HG03442 (cell line): Measurements from ENCODE around the gene XXYLT1.
A peak's percentile ranks its signal among the peaks of the same experiment; 100 is the strongest.

Experiments
- ATAC-seq: cut with Tn5 transposase; IDR thresholded peaks from one replicate; pipeline ENCODE4 v1.9.1; 2021; ENCODE audit warnings: mild to moderate bottlenecking, moderate library complexity; ENCODE audit not compliant: unreplicated experiment

Gene XXYLT1

GRCh38 chr3:195209847-195210265 lies 61.1 kb downstream of the XXYLT1 start:
- ATAC-seq, result no peak

GRCh38 chr3:195209083-195209846 lies 61.7 kb downstream of the XXYLT1 start:
- ATAC-seq, result no peak

- ATAC-seq, result no peak
These were observed 62.3 kb downstream of the XXYLT1 start for GRCh38 chr3:195208631-195209030.

- peak; percentile 87 for ATAC-seq
These were observed 62.8 kb downstream of the XXYLT1 start for GRCh38 chr3:195208183-195208582.

DNA sequence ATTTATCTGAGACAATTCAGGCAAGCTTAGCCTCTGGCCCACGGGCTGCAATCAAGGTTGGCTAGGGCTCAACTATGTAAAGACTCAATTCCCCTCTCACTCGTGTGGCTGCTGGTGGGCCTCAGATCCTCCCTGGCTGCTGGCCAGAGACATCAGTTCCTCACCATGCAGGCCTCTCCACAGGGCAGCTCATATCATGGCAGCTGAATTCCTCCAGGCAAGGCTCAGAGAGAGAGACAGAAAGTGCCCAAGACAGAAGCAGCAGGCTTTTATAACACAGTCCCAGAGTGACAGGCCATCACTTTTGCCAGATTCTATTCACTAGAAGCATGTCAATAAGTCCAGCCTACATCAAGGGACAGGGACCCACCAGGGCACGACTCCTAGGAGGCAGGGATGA lies 63.2 kb downstream of the XXYLT1 start:
- peak; percentile 17 for ATAC-seq

DNA sequence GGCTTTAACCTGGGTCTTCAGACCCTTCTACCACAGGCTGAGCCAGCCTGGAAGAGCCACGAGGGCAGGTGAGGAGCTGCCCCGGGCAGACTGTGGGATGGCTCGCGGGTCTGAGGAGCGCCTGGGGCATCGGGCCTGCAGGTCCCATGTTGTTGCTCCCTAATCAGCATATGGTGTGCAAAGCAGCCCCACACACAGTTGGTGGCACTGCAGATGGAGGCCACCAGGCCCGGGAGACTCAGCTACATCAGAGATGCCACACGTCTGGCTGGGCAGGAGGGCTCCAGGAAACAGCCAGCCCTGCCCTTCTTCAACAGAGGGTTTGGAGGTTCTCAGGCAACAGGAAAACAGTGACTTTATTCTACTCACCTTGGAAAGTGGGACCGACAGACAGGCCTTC lies 63.9 kb downstream of the XXYLT1 start:
- no peak for ATAC-seq

DNA sequence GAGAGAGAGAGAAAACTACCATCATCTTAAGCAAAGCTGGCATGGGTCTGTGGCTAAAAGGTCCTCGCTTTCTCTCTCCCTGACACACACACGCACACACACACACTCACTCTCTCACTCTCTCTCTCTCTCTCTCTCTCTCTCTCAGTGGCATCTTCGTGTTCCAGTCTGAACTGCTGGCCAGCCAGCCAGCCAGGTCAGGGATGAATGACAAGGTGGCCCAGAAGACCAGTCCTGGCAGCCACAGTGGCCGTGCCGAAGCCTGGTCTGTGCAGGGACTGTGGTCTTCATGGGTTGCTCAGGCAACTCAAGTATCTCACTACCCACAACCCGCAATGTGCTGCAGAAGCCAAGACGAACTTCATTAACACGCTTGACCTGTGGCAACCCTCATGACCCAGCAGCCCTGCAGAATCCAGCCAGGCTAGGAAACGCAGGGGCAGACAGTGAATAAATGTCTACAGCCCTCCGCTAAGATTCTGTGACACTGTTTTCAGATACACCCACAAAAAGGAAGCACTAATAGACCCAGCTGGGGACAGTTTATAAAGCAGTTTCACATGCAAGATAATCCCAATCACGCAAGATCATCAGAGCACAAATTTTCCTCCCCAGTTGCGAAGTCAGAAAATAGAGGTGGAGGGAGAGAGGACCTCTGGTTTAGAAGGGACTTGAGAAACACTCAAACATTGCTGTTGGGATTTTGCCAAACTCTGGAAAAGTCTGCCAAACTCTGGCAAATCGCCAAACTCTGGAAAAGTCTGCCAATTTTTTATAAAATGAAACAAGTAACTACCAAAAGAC lies 66.4 kb downstream of the XXYLT1 start:
- ATAC-seq, result no peak

GRCh38 chr3:195203606-195204005 lies 67.4 kb downstream of the XXYLT1 start:
- ATAC-seq, result no peak

DNA sequence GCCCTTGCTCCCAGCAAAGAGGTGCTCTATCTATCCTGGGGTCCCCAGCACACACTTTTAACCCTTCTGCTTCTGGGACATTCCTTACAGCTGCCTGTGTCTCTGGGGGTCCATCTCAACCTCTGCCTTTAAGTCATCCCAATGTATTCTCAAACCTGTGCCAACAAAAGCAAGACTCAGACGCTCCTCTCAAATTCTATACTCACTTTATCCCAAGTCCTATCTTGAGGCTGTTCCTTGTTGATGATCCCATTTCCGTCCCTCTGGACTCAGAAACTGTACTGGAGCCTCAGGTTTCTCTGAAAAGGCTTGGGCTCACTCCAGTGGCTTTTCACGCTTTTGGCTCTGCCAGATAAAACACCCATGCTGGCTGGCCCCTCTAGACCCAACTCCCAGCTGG lies 69.7 kb downstream of the XXYLT1 start:
- no peak for ATAC-seq

DNA sequence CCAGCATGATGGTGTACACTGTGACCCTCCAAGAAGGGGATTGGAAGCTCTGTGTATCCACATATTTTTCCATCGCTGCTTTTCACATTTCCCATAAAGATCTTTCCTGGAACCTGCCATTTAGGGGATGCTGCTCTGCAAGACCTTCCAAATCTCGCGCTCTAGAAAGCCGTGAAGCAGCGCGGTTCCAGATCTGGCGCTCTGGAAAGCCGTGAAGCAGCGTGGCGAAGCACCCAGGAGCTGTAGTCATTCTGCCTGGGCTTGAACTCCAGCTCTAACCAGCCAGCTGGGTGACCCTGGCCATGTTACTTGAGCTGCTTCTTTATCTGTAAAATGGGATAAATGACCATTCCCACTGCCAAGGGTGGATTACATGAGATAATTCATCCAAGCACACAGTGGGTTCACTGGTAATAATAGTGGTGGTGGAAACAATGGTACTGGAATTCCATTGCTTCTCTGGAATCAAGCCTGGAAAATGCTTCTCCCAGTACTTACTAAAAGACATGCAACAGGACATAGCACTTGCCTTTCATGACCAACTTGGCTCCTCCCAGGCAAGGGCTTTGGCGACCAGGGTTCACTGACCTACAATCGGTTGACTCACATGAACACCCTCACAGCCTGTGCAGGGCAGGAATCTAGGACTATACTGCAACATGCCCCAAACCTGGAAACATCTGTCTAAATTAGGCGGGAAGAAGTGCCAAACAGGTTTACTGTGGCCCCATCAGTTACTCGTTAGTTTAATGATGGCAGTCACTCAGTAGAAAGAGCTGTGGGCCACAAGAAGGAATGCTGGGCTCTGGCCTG lies 70.7 kb downstream of the XXYLT1 start:
- no peak for ATAC-seq

DNA sequence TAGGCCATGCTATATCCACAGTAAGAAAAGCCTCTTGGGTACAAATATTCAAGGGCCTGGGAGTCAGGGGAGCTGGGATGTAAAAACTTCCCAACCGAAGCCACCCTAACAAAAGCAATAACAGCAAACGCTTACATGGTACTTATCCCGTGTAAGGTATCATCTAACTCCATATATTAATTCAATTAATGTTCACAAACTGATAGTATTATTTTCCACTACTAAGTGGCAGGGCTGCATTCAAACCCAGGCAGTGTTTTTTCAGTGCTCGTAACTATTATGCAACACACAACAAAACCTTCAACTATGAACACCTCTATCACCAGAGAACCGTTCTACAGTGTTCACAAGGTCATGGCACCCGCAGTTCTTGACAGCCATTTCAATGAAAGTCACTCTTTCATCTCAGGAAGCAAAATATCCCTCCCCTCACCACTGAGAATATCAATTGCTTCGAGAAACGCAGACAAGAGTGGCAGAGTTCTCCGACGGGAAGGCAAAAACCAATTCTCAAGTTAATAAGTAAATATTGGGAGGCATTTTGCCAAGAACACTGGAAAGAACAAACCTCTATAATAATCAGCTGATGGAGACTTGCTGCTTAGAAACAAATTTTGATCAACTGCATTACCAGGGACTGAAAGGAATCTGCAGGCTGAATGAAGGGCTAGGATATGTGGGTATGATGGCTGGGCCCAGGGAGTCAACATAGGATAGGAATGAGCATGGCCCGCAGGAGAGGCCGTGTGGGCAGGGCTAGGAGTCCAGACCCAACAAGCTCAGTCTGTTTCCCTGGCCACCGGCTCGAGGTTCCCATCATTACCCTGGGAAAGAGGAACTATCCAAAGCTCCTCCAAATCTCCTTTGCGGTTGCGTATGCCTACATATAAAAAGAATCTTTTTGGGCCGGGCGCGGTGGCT lies 72.3 kb downstream of the XXYLT1 start:
- ATAC-seq, result no peak

DNA sequence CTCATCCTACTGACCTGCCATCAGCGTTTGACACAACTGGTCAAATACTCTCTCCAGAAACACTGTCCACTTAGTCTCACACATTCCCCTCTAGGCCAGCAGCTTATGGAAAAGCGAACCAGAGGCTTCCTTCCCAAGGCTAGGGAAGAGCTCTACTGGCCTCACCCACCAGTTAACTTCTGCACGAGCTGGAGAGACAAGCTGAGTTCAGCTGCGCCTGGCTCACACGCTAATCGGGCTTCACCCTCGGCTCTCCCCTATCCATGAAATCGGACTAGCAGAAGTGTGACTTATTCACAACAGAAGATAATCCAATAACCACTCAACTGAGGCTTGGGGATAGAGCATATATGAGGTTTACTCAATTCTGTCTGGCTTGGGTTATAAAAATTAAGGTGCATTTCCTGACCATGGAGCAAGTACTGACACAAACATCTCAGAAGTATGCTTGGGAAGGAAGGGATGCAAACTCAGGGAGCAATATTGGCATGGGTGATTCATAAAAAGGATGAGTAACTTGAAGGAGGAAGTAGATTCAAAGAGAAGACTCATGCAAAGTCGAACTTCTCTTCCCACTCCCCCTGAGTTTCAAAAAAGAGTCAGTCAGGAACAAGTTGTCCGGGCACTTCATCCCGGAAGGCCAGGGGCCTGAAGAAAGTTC lies 73.1 kb downstream of the XXYLT1 start:
- ATAC-seq, result no peak

- ATAC-seq, result no peak
These were observed 74.7 kb downstream of the XXYLT1 start for GRCh38 chr3:195196266-195196665.

DNA sequence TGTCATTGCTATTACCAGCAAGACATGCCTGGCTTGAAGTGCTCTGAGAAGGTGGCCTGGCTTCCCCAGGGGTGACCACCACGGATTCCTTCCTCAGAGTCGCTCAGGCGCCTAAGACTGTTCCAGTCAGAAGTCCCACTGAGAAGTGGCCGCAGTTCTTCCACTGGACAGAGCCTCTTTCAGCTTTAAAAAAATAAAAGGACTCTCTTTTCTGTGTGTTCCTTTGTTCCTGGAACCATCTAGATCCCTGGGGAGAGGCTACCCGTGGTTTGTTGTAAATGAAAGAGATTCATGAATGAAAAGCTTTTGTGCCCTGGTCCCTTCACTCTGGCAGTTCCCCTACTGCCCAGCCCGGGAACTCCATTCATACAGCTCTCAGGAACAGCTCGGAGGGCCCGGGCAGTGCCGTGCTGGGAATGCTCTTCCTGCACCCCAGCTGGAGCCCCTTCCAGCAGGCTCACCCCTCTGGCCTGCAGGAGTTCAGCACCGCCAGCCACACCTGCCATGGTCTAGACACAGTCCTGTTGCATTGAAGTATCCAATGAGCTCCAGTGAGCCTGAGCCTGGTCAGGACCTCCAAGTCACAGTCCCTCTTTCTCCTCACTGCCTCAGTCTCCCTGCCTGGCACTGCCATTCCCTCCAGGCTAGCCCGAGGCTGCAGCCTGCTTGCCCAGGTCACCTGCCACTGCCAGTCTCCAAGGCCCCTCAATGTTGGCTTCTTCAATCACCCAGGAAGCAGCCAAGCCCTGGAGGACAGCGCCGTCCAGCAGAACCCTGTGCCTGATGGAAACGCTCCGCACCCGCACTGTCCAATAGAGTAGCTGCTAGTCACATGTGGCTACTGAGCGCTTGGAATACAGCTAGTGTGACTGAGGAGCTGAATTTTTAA lies 75.4 kb downstream of the XXYLT1 start:
- no peak for ATAC-seq

GRCh38 chr3:195194559-195195206 lies 76.3 kb downstream of the XXYLT1 start:
- ATAC-seq, result no peak

GRCh38 chr3:195191580-195191979 lies 79.4 kb downstream of the XXYLT1 start:
- ATAC-seq, result no peak

GRCh38 chr3:195189821-195190220 lies 81.1 kb downstream of the XXYLT1 start:
- no peak for ATAC-seq

GRCh38 chr3:195188426-195188927 lies 82.5 kb downstream of the XXYLT1 start:
- no peak for ATAC-seq
